ENCODE data around the gene RASL11A.
A peak's percentile ranks its signal among the peaks of the same experiment; 100 is the strongest.

RASL11A gene

DNA sequence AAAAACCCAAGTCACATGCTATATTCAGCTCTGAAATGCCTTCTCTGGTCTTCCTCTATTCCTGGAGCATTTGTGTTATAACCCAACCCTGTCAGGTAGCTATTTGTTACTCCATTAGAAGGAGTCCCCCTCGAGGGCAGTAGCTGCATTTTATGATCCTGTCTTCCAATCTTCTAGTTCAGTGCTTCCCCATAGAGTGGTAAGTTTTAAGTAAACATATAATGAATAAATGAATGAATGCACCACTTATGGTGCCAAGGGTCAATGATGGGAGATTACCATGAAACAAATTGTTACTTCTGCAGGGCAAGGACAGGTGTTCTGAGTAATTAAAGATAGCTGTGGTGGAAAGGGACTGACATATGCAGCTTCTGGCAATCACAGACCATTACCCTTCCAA is 4.0 kb downstream of the RASL11A start:
- TF ChIP-seq CTCF (IDR thresholded peaks at IDR 0.05; ENCODE audit: low read depth, low read length): no peak
- no peak overlapping the region for H3K4me3 ChIP-seq (replicated peaks in 1 of 2; ENCODE audit: low read depth in 2 of 2, low read length in 2 of 2)
- no peak for DNase-seq (ENCODE audit: low read depth in 2 of 2)

GRCh38 chr13:27276188-27276587 is 5.6 kb downstream of the RASL11A start:
- DNase-seq (ENCODE audit: low read depth in 2 of 2): peak; percentile 65 to 69

GRCh38 chr13:27279506-27279905 is 8.9 kb downstream of the RASL11A start:
- DNase-seq (ENCODE audit: low read depth in 2 of 2): no peak
- H3K4me3 ChIP-seq (replicated peaks in 1 of 2; ENCODE audit: low read depth in 2 of 2, low read length in 2 of 2): no peak overlapping the region
- no peak for TF ChIP-seq CTCF (IDR thresholded peaks at IDR 0.05; ENCODE audit: low read depth, low read length)

More at GRCh38 chr13:27276188-27276587, 5.6 kb downstream of the RASL11A start:
- no peak overlapping the region for H3K4me3 ChIP-seq (replicated peaks in 1 of 2; ENCODE audit: low read depth in 2 of 2, low read length in 2 of 2)
- no peak for TF ChIP-seq CTCF (IDR thresholded peaks at IDR 0.05; ENCODE audit: low read depth, low read length)

DNA sequence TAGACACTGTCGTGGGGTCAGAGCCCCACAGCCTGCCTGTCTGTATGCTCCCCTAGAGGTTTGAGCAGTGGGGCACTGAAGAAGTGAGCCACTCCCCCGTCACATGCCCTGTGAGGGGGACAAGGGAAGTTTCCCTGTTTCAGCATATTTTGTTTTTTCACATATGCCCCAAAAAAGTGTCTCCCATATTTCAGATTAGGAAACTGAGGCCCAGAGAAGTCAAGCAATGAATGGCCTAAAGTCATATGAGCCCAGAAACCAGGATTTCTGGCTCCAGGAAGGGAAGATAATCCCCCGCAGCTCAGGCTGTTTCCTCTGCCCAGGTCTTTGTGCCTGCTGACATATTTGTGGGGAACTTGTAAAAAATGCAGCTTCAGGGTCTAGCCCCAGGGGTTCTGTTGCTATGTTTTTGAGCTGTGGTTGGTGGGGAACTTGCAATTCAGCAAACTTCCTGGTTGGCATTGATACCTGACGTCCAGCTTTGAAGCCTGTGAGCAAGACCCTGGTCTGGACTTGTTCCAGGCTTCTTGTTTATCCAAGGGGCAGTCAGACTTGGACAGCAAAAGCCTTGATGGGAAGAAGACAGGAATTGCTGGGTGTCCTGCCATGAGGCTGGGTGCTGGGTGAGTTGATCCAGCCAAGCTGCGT is 9.5 kb downstream of the RASL11A start:
- no peak for DNase-seq (ENCODE audit: low read depth in 2 of 2)
- no peak overlapping the region for H3K4me3 ChIP-seq (replicated peaks in 1 of 2; ENCODE audit: low read depth in 2 of 2, low read length in 2 of 2)
- TF ChIP-seq CTCF (IDR thresholded peaks at IDR 0.05; ENCODE audit: low read depth, low read length): no peak

DNA sequence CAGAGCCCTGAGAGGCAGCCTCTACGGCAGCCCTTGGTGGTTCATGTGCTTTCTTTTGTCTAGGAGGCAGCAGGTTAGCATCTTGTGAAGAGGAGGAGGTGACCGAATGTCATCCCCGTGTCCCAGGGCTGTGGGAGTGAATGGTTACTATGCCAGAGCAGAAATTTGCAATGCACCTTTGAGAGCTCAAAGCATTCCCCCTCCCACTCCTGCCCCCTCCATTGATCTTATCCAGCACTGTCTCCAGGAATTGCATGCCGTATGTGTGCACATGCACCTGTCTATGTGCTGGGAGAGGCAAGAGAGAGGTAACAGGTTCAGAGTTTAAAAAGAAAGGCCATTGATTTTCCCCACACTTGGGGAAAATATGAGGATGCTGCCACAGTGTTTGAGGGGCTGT is 10.2 kb downstream of the RASL11A start:
- no peak for DNase-seq (ENCODE audit: low read depth in 2 of 2)
- no peak overlapping the region for H3K4me3 ChIP-seq (replicated peaks in 1 of 2; ENCODE audit: low read depth in 2 of 2, low read length in 2 of 2)
- TF ChIP-seq CTCF (IDR thresholded peaks at IDR 0.05; ENCODE audit: low read depth, low read length): no peak

DNA sequence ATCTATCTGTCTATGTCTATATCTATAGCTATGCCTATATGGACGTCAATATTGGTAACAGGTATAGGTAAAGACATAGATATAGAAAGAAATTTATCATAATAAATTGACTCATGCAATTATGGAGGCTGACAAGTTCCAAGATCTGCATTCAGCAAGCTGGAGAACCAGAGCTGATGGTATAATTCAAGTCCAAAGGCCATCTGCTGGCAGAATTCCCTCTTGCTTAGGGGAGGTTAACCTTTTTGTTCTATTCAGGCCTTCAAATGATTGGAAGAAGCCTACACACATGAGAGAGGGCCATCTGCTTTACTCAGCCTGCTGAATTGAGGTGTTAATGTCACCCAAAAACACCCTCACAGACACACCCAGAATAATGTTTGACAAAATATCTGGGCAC is 10.8 kb downstream of the RASL11A start:
- no peak for TF ChIP-seq CTCF (IDR thresholded peaks at IDR 0.05; ENCODE audit: low read depth, low read length)
- DNase-seq (ENCODE audit: low read depth in 2 of 2): no peak
- no peak overlapping the region for H3K4me3 ChIP-seq (replicated peaks in 1 of 2; ENCODE audit: low read depth in 2 of 2, low read length in 2 of 2)
